ENCODE results near the gene C19orf81.

Gene C19orf81

DNA sequence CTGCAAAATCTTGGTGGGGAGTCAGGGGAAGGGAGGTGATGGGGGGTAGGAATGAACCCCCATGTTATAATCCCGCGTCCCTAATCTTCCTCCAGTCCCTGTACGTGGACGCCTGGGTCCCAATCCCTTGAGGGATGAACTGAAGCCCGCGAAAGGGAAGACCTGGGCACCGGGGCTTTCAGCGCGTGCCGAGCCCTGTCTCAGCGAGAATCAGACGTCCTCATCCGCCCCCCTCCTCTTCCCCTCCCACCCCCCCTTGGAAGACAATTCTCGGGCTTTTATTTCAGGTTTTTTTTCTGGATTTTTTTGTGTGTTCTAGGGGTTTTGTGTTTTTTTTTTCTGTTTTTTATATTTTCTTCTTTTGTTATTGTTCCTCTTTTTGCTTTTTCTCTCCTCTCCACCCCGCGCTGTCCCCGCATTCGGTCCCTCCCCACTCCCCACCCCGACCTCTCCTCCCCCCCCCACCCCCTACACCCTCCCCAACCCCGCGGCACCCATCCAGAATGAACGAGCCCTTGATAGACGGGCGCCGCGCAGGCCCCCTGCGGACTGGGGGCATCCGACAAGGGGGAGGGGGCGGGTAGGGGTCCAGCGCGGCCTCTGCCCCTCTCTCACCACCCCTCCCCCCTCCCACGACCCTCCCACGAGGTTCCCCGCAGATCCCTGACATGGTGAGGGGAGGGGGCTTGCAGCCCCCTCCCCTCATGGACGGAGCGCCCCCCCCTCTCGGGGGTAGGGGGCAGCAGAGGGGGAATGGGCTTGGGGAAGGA, 10.3 kb downstream of the C19orf81 start:
- DNase-seq = no peak

DNA sequence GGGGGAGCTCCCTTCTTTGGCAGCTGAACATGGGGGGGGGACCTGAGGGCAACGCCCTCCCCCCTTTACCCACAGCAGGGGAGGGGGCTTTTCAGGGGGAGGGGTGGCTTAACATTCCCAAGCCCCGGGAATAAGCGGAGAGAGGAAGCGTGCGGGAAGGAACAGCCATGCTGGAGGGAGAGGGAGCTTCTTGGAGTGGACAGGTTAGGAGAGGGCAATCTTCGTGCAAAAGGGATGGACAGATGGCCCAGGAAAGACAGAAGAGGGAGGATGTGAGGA, 10.8 kb downstream of the C19orf81 start:
- DNase-seq = no peak

DNA sequence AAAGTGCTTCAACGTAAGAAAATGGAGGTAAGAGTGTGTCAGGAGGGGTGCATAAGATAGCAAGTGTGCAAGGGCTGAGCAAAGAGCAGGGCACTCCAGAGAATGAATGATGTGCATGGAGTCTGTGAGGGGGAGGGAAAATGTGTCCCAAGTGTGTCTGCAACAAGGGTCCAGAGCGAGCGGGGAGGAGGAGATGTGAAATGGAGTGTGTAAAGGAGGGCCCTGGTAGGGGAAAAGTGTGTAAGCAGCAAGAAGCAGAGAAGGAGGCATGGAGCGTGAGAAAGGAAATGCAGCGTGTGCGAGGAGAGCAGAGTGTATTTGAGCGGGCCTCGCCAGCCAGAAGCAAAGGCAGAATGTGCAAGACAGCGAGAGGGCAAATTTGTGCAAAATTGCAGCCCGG, 11.8 kb downstream of the C19orf81 start:
- DNase-seq = no peak

DNA sequence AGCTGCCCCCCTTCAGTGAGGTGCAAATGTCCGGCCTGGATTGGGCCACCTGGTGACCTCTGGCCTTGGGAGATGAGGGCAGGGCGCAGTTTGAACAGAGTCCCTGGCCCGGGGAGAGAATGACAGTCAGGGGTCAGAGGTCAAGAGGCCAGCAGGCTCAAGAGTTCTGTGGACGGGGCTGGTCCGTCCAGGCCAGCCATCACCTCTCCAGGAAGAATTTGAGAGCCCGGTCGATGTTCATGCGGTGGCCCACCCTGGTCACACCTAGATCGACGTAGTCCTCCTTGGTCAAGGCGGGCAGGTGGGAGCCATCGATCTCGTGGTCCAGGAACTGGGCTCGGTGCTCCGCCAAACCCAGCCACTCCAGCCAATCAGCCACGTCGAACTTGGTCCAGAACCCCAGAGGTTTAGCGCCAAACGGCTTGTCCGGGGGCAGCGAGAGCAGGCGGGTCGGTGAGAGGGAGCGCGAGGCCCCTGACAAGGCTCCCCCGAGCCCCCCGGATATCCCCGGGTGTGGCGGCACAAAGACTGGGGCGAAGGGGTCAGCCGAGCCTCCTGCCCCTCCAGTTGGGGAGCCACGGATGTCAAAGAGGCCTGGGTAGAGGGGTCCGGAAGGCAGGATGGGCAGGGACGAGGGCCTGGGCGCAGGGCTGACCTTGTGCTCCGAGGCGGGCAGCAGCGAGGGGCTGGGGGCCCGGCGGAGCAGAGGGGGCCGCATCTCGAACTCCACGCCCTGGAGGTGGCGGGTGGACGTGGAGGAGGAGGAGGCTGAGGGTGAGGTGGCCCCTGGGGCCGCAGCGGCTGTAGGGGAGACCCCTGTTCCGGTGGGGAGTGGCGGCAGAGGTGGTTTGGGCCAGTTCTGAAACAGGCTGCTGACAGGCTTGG, 12.8 kb downstream of the C19orf81 start:
- DNase-seq = no peak

DNA sequence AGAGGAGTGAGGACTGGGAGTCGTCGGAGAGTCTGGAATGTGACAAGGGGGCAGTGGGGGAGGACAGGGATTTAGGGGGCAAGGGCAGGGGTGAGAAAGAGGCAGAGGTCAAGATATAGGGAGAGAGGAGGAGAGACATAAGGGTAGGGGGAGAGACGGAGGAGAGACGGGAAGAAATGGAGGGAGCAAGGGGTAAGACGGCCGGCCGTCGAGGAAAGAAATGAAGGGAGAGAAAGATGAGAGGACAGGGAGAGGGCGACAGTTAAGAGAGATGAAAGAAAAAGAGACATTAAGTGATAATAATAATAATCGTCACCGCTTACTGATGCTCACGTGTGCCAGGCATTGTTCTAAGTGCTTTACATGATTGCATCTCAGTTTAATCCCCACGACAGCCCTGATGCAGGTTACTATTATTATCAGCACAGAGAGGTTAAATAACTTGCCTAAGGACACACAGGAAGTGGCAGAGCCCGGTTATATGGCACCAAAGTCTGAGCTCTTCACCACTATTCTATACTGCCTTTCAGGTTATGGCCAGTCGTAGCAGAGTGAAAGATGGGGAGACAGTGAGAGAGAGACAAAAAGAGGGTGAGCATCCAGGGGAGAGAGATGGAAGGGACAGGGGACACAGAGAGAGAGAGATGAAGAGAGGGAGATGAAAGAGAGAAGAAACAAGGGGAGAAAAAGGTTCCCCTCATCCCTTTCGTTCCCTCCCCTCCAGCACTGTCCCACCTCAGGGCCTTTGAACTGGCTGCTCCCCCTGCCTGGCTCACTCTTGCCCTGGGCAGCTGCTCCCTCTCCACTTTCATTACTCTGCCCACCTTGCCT, 13.6 kb downstream of the C19orf81 start:
- DNase-seq = no peak

DNA sequence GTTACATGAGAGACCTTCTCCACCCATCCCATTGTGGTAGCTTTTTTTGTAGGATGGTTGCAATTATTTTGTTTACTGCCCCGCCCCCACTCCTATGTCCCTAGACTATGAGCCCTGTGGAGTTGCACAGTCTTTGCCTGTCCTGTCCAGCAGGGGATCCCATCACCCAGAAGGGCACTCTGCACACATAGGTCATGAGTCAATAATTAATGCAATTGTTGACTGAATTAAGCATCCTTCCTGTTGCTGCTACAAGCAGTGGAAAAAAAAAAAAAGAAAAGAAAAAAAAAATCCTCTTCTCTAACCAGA, 14.2 kb downstream of the C19orf81 start:
- DNase-seq = no peak

DNA sequence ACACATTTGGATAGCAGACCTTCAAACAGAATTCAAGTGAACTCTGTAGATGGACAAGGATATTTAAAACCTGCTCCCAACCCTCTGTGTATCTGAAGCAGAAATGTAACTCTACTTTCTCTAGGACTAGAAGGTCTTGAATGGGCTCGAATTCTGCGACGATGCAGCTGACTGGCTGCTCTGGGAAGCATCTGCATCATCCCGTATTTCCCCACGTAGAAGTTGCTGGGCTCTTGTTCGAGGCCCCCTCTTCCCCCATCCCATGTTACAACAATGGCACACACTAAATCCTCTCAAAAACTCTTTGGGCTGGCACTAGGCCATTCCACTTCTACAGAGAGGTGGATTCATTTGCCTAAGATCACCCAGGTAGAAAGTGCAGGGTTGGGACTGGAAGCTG, 15.0 kb downstream of the C19orf81 start:
- DNase-seq = no peak

DNA sequence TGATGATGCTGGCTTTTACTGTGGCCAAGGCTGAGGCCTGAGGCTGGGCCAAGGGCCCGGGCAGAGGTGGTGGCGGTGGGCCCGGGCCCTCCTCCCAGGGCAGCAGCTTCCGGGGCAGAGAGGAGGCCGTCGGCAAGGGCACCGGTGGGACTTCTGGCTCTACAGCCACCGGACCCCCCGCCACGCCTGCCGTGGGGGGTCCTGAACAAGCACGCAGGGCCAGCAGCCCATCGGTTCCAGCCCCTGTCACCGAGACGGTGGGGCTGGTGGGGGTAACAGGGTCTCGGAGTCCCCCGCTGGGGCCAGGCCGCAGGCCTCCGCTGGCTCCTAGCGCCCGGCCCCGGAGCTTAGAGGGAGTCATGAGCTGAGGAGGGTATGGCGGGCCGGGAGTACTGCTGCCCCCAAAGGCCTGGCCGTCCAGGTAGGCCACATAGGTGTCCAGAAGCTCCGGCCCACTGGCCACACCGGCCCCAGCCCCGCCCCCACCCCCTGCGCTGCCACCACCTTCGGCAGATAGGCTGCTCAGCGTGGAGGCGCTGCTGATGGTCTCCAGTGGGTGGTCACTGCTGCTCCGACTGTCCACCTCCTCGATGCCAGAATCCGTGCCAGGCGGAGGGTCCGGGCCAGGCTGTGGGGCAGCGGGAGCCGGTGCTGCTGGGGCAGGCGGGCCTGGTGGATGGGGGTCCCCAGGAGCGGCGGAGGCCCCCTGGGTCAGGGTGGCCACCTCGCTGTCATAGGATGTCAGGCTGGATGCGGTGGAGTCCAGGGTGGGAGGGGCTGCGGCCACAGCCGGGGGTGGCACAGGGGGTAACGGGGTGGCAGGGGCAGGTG, 17.3 kb downstream of the C19orf81 start:
- no peak for DNase-seq

DNA sequence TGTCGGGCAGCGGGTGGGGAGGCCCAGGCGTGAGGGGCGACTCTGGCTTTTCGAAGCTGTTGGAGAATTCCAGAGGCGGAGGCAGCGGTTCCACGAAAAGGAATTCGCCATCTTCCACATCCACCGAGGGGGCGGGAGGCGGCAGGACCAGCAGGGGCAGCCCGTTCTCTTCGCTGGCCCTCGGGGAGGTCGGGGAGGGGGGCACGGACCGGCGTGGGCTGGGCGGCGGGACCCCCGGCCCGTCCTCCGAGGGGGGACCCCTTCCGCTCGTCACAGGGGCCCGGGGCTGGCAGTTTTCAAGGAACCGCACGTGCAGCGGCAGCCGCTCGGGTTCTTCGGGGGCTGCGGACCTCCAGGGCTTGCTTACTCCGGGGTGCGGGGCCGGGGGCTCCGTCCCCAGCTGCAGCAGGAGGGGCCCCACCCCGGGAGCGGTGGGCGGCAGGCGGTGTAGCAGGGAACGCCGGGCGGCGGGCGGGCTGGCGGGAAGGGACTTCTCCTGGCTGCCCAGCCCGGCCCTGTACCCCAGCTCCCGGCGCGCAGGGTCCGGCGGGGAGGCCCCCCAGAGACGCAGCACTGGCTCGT, 18.0 kb downstream of the C19orf81 start:
- DNase-seq = no peak

DNA sequence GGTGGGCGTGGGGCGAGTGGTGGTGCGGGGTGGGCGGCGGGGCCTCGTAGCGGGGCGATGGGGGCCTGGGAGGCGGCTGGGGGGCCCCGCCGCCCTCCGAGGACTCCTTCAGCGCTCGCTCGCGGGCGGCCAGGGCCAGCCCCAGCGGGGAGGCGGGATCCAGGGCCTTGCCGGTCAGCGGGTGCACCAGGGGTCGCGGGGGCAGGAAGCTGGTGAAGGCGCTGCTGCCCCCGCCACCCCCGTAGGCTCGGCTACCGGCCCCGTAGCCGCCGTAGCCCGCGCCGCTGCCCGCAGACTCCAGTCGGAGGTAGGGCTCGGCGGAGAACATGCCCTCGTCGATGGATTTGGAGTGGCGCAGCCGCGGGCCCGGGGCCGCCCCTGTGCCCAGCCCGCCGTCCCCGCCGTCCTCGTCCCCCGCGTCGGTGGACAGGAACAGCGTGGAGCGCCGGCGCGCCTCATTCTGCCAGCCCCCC, 18.6 kb downstream of the C19orf81 start:
- DNase-seq = no peak

DNA sequence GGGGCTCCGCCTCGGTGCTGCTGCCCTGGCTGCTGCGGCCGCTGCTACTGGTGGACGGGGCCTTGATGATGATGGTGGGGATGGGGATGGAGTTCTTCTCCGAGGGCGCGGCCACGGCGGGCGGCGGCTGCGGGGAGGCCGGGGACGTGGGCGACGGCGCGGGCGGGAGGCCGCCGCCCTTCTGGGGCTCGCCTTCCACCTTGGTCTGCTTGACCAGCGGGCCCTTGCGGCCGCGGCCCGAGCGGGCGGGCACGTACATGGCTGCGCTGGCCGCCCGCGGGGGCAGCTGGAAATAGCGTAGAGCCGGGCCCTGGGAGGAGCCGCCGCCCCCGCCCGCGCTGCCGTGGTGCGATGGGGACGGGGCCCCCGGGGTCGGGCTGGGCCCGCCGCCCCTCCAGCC, 19.2 kb downstream of the C19orf81 start:
- DNase-seq = no peak

DNA sequence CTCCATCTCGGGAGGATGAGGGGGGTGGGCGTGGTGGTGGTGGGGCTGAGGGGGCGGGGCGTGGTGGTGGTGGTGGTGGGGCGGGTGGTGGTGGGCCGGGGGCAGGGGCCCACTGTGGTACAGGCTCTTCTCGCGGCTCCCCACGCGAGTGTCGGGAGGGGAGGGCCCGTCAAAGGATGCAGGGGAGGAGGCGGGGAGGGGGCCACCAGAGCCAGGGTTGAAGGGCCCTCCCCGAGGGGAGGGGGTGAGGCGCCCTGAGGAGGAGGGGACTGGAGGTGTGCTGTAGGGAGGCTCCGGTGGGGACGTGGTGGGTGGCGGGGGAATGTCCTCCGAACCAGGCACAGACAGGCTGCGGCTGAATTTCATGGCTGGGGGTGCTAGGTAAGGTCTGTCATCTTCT, 19.6 kb downstream of the C19orf81 start:
- DNase-seq = no peak

DNA sequence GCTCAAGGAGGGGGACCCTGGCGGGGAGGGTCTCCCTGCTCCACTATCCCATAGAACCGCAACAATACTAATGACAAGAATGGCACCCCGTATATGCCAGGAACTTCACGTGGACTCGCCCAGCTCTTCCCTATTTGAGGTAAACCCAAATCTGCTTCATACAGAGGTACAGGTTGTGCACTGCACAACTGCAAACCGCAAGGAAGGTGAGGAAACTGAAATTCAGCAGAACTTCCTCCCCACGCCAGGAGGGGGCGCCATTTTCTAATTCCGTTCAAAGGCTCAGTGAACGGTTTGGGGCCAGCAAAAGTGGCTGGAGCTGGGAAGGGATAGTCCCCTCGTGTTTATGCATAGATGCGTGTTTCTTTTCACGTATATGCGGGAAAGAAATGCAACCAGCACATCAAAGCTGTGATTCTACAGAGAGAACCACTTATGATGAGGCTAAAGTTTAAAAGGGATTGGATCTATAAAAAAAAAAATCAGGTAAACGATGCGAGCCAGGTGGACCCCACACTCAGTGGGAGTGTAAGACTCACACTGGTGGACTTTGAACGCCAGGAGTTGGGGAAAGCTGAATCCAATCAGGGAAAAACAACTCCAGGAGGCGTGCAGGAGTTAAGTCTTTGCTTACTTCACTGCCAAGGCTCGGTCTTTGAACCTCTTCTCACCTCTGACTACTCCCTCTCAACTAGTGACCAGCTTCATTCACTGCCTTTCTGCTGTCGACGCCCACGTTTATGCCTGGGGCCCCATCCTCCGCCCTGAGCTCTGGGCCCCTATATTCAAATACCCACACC, 20.3 kb downstream of the C19orf81 start:
- DNase-seq = no peak

DNA sequence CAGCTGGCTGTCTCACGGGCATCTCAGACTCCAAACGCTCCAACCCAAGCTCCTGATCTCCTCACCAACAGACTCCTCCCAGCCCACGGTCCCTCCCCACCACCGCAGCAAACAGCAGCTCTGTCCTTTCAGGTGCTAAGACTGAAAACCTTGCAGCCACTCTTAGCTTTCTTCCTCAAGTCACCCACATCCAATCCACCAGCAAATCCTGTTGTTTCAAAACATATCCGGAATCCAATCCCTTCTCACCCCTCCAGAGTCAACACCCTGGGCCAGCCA, 20.8 kb downstream of the C19orf81 start:
- no peak for DNase-seq

DNA sequence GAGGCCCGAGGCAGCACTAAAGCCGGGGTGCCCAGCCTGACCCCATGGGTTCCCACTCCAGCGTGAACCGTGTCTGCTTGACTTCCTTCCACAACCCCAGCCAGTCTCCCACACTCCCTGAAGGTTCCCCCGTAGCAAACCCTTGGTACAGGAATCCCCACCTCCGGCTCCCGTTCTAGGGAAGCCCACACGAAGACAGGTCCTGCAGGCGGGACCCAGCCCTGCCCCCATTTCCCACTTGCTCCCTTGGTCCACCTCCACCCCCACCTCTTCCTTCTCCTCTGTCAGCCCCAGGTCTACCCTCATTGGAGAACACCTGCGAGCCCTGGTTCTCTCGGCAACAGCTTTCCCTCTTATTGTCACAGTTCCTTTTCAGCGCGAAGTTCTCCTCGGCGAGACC, 23.9 kb downstream of the C19orf81 start:
- no peak for DNase-seq

DNA sequence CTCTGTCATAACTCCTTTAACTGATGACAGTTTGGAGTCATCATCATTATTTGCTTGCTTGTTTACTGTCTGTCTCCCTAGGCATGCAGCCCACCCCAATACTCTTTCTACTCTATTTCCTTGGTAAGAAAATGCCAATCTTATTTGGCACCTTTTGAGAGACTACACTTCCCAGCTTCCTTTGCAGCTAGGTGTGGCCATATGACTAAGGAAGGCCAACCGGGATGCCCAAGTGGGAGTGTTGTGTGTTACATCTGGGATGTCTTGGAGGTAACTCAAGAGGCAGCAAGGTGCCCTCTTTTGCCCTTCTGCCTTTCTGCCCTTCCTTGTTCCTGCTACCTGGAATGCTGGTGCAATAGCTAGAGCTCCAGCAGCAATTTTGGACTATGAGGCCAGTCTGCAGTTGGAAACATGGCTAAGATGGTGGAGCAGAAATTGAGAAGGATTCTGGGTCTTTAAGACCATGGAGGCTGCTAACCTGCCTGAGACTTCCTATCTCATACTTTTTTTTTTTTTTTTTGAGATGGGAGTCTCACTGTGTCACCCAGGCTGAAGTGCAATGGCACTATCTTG, 27.5 kb downstream of the C19orf81 start:
- DNase-seq = no peak

DNA sequence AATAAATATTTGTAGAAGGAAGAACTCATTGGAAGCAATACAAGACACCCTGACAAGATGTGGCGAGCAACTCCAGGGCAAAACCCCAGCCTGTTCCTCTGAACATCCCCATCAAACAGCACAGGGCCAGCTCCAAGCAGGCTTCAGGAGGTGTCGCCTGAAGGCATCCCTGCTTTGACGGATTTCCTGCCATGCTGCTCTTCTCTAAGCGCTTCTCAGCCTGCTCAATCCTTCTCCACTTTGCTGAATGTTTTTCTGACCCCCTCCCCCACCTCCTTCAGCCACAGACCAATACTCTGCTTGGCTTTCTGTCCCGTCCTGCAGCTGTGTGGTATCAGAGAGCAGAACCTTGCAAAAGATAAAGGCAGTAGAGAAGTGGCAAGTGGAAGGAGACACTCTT, 28.4 kb downstream of the C19orf81 start:
- no peak for DNase-seq

DNA sequence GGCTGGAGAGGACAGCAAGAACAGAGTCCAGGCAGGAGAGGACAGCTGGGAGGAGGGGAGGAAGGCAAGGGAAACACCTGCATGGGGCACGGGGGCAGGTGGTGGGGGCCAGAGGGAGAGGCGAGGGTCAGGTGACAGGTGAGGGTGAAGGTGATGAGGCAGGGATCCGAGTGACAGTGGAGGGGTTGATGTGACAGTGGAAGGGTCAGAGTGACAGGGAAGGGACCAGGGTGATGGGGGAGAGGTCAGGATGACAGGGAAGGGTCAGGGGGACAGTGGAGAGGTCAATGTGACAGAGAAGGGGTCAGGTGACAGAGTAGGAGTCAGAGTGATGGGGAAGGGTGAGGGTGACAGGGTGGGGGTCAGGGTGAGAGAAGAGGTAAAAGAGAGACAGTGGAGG, 29.1 kb downstream of the C19orf81 start:
- DNase-seq = no peak

DNA sequence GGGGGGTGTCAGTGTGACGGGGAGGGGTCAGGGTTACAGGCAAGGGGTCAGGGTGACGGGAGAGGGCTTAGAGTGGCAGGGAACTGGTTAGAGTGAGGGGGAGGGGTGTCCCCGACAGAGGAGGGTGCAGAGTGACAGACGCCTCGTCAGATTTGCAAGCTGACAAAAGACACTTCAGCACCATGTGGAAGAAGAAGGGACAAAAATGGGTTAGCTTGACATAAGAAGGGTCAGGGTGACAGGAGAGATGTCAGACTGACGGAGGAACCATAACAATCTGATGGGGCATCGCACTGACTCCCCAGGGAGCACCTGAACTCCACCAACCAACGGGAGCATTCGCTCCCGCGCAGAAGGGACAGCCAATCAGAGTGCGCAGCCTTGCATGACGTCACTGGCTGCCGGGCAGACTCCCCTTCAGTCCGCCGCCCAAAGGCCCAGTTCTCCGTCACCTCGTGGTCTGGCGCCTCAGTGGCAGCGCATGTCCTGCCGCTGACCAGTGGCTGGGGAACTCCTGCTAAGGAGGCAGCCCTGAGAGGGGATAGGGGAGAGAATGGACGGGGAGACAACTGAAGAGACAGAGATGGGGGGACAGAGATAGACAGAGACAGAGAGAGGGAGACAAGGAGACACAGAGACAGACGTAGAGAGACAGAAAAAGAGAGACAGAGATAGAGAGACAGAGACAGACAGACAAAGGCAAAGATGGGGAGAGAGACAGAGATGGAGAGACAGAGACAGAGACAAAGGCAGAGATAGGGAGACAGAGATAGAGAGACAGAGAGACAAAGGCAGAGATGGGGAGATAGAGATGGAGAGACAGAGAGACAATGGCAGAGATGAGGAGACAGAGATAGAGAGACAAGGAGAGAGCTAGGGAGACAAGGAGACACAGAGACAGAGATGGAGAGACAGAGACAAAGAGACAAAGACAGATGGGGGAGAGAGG, 30.2 kb downstream of the C19orf81 start:
- DNase-seq = peak; percentile 64
